Kidney epithelial cell (primary cell): ENCODE data around the gene CTNNA3. TPM values are rescaled to one million over a fixed set of nuclear protein-coding genes. Genes with fewer than 3 reads are reported as not detected.

ENCODE experiments used
- DNase-seq: peaks from one replicate; pipeline ENCODE4 v3.0.0-alpha.2; 2010; ENCODE audit warnings: low read depth
- H3K27me3 ChIP-seq: 2 replicates; pipeline ENCODE4 v1.6.0; 2011; ENCODE audit warnings: low read length; ENCODE audit not compliant: control insufficient read depth, insufficient read depth
- H3K36me3 ChIP-seq: 2 replicates; pipeline ENCODE4 v1.5.1; 2011; ENCODE audit warnings: low read length; ENCODE audit not compliant: control insufficient read depth, insufficient read depth
- H3K4me3 ChIP-seq: 2 replicates; pipeline ENCODE4 v1.5.1; 2011; ENCODE audit warnings: low read depth, mild to moderate bottlenecking, control low read depth, low read length
- total RNA-seq: library from RNA; depleted of rRNA; stranded (reverse); fragments of >200 nt; gene quantifications from 2 replicates; pipeline ENCODE4 v1.2.3, GENCODE V29; 2015
- TF ChIP-seq, protein P1 (sequence below): IDR thresholded peaks from 2 replicates; pipeline ENCODE4 v1.5.1; 2011; ENCODE audit warnings: mild to moderate bottlenecking, moderate library complexity, low read length, control low read depth, inconsistent platforms; ENCODE audit not compliant: insufficient read depth, poor library complexity, severe bottlenecking

CTNNA3 gene
- total RNA-seq, 1 donor from 2014 or later: 0.79 TPM

DNA sequence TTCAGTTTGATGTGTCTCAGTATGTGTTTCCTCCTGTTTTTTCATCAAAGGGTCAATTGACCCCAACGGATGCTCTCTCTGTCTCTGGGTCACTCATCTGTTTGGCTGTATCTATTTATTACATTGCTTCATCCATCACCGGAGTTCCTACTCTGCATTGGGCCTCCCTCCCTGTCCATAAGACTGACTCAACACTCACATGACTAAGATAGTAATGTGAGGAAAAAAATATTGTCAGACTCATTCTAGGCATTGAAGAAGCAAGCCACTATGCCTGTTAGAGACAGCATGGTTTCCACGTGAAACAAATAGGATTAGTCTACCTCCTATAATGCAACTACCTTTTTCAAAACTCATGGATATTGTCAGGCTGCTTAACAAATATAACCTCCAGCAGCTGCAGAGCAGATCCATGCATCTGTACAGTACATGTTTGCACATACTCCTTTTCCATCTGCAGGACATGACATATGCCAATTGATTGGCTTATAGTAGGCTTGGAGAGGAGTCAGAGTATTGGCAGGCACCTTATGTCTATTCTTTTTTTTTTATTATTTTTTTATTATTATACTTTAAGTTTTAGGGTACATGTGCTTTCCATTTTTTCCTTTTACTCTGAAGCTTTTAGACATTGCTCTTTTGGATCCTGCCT, 495.0 kb downstream of the CTNNA3 start:
- DNase-seq: no peak
- H3K27me3 ChIP-seq: no peaks in the 10 kb centered on the region
- H3K4me3 ChIP-seq: no peak overlapping the region
- TF ChIP-seq, protein P1, sequence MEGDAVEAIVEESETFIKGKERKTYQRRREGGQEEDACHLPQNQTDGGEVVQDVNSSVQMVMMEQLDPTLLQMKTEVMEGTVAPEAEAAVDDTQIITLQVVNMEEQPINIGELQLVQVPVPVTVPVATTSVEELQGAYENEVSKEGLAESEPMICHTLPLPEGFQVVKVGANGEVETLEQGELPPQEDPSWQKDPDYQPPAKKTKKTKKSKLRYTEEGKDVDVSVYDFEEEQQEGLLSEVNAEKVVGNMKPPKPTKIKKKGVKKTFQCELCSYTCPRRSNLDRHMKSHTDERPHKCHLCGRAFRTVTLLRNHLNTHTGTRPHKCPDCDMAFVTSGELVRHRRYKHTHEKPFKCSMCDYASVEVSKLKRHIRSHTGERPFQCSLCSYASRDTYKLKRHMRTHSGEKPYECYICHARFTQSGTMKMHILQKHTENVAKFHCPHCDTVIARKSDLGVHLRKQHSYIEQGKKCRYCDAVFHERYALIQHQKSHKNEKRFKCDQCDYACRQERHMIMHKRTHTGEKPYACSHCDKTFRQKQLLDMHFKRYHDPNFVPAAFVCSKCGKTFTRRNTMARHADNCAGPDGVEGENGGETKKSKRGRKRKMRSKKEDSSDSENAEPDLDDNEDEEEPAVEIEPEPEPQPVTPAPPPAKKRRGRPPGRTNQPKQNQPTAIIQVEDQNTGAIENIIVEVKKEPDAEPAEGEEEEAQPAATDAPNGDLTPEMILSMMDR: no peak
- no peaks in the 10 kb centered on the region for H3K36me3 ChIP-seq

DNA sequence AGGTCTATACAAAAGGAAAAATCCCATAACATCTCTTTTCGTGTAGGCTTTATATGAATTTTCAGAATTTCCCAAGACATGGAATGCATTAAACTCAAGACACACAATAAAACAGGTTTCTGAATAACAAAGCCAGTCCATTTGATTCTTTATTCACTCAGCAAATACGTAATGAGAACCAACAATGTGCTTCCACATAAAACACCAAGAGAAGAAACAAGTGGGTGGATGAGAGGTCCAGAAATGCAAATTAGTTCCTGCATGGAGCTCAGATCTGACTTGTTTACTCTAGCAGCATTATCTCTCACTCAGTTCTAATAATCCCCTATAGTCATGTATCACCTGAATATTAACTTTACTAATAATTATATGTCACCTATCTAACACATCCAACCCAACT, 520.6 kb downstream of the CTNNA3 start:
- DNase-seq: no peak
- Histone ChIP-seq H3K4me3 (no peak overlapping the region), H3K27me3 (no peaks in the 10 kb centered on the region), H3K36me3 (no peaks in the 10 kb centered on the region)
- TF ChIP-seq, protein P1: no peak

DNA sequence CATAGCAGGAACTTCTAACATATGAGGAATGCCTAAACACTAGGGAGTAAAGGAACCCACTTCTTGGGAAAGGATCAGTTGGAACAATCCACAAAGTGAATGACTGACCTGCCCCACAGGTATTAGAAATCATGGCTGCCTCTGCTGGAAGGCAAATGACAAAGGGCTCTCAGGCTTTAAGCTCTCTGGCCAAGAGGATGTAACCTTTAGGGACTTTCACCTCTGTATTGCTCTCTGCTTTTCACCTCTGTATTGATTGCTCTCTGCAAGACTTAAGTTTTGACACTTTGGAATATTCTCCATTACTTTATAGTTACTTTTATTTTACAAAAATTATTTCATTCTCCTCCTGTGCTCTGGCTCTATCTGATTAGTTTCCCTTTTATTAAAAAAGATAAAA, 522.2 kb downstream of the CTNNA3 start:
- TF ChIP-seq, protein P1: no peak
- DNase-seq: no peak
- no peaks in the 10 kb centered on the region for H3K27me3 ChIP-seq

DNA sequence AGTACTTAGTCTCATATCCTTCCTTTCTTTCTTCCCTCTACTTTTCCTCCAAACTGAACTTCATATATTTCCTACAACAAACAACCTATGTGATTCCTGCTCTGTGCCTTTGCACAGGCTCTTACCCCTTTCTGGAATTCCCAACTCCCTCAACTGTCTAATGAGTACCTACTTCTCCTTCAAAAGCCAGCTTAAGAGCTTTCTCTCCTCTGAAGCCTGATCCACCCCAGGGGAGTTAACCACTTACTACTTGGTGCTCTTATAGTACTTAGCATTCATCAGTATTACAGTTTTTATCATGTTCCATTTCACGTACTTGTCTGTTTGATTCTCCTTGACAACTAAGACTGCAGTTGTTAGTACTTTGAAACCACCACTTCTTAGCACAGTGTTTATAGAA, 524.0 kb downstream of the CTNNA3 start:
- TF ChIP-seq, protein P1: no peak
- Histone ChIP-seq H3K27me3 (no peaks in the 10 kb centered on the region), H3K4me3 (no peak overlapping the region), H3K36me3 (no peaks in the 10 kb centered on the region)
- DNase-seq: no peak

More for the DNA sequence above, 522.2 kb downstream of the CTNNA3 start:
- Histone ChIP-seq H3K4me3 (no peak overlapping the region), H3K36me3 (no peaks in the 10 kb centered on the region)

DNA sequence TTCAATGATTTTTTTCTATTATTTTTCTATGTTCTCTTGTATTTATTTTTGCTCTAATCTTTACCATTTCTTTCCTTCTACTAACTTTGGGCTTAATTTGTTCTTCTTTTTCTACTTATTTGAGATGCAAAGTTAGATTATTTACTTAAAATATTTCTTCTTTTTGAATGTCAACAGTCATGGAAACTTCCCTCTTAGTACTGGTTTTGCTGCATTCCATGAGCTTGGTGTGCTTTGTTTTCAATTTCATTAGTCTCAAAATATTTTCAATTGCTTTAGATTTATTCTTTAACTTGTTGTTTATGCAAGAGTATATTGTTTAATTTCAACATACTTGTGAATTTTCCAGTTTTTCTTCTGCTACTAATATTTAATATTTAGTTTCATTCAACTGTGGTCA, 539.8 kb downstream of the CTNNA3 start:
- Histone ChIP-seq H3K4me3 (no peak overlapping the region), H3K27me3 (no peaks in the 10 kb centered on the region), H3K36me3 (no peaks in the 10 kb centered on the region)
- DNase-seq: no peak
- TF ChIP-seq, protein P1: no peak

DNA sequence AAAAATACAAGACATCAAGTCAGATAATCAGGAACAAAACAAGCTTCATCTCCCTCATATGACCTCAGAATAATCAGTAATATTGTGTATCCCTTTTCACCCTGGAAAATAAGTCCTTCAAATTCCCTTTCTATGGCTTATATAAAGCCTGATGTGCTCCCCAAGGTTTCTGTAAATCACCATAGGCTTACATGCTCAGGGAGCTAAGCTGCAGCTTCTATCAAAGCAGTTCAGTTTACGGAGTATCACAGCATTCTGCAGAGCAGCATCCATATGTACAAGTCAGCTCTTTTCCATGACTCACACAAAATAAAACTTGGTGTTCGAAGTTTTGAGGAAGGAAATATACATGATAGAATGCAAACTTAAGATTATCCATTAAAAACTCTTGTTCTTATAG, 544.5 kb downstream of the CTNNA3 start:
- TF ChIP-seq, protein P1: no peak
- no peak overlapping the region for H3K4me3 ChIP-seq
- DNase-seq: no peak
- H3K36me3 ChIP-seq: no peaks in the 10 kb centered on the region
- H3K27me3 ChIP-seq: no peaks in the 10 kb centered on the region
